Measurements from ENCODE around the gene LRRC37A3. TPM values are rescaled to one million over a fixed set of nuclear protein-coding genes. Genes with fewer than 3 reads are reported as not detected.
"Not testable (repeated sequence)": the region's sequence is repeated elsewhere in the genome, so short reads cannot be mapped to it uniquely, and the experiment has no call there.

Gene LRRC37A3
- total and polyA plus RNA-seq, 7 donors: 2.2 to 17.7 (median 4.4) TPM; not detected in 2

GRCh38 chr17:64941045-64941444 is 21.8 kb upstream of the LRRC37A3 start:
- Histone ChIP-seq H3K27me3 (no peaks in the 10 kb centered on the region), H3K4me1 (no peaks in the 10 kb centered on the region), H3K9me3 (no peaks in the 10 kb centered on the region), H3K4me3 (no peak overlapping the region), H3K27ac (no peak overlapping the region), H3K36me3 (no peaks in the 10 kb centered on the region)
- no peak for DNase-seq
- 94% methylated on average over 3 of the region's 3 CpGs for WGBS, 2 donors
- TF ChIP-seq POLR2AphosphoS5 (IDR thresholded peaks at IDR 0.05): no peak
- no peak for TF ChIP-seq CTCF (IDR thresholded peaks at IDR 0.05)
- no peak for TF ChIP-seq POLR2A (IDR thresholded peaks at IDR 0.05)
- no peak for TF ChIP-seq EP300 (IDR thresholded peaks at IDR 0.05)
- intact Hi-C loops (cut with DNase I): no loop called here

- no peaks in the 10 kb centered on the region for H3K9me3 ChIP-seq
- no peaks in the 10 kb centered on the region for H3K4me1 ChIP-seq
- no peak for DNase-seq
- no peaks in the 10 kb centered on the region for H3K27me3 ChIP-seq
- intact Hi-C loops (cut with DNase I): no loop called here
- TF ChIP-seq POLR2A (IDR thresholded peaks at IDR 0.05) (no peak), CTCF (IDR thresholded peaks at IDR 0.05) (no peak), EP300 (IDR thresholded peaks at IDR 0.05) (no peak), POLR2AphosphoS5 (IDR thresholded peaks at IDR 0.05) (no peak)
- H3K27ac ChIP-seq: no peak overlapping the region
- H3K36me3 ChIP-seq: no peaks in the 10 kb centered on the region
- no peak overlapping the region for H3K4me3 ChIP-seq
- 92 to 93% methylated on average over 4 of the region's 4 CpGs for WGBS, 2 donors
Measured at GRCh38 chr17:64940055-64940454, 20.8 kb upstream of the LRRC37A3 start.

DNA sequence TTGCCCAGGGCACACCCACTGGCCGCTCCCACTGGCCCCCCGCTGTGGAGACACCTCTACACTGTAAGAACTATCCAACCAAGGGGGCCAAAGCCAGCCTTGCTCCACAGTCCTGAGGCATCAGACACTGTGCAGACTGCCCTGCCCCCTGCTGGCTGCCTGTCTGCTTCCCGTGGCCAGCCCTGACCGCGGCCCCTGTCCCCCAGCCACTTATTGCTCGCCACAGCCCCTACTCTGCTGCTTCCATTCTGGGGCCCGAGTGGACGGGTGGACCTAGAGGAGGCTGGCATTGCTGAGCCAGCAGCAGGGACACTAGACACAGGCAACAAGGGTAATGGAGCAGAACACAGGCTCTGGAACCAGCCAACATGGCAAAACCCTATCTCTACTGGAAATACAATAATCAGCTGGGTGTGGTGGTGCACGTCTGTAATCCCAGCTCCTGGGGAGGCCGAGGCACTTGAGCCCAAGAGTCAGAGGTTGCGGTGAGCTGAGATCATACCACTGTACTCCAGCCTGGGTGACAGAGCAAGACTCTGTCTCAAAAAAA is 19.7 kb upstream of the LRRC37A3 start:
- H3K27ac ChIP-seq: no peak overlapping the region
- no peaks in the 10 kb centered on the region for H3K9me3 ChIP-seq
- H3K36me3 ChIP-seq: no peaks in the 10 kb centered on the region
- H3K27me3 ChIP-seq: no peaks in the 10 kb centered on the region
- no peak overlapping the region for H3K4me3 ChIP-seq
- no peak for DNase-seq
- WGBS, 2 donors: 47 to 60% methylated on average over 11 of the region's 11 CpGs
- peak in 3 of 4 experiments; percentile 14 to 41 (median 22) for TF ChIP-seq CTCF (IDR thresholded peaks at IDR 0.05)
- TF ChIP-seq POLR2A (IDR thresholded peaks at IDR 0.05): no peak
- no peaks in the 10 kb centered on the region for H3K4me1 ChIP-seq
- intact Hi-C loops (cut with DNase I): no loop called here

GRCh38 chr17:64938290-64938689 is 19.0 kb upstream of the LRRC37A3 start:
- Histone ChIP-seq H3K27ac (no peak overlapping the region), H3K9me3 (no peaks in the 10 kb centered on the region), H3K36me3 (no peaks in the 10 kb centered on the region), H3K27me3 (no peaks in the 10 kb centered on the region), H3K4me3 (no peak overlapping the region), H3K4me1 (no peaks in the 10 kb centered on the region)
- no peak for DNase-seq
- intact Hi-C loops (cut with DNase I): no loop called here
- TF ChIP-seq POLR2AphosphoS5 (IDR thresholded peaks at IDR 0.05): no peak
- no peak for TF ChIP-seq EP300 (IDR thresholded peaks at IDR 0.05)
- TF ChIP-seq POLR2A (IDR thresholded peaks at IDR 0.05): no peak
- TF ChIP-seq CTCF (IDR thresholded peaks at IDR 0.05): no peak

- TF ChIP-seq POLR2AphosphoS5 (IDR thresholded peaks at IDR 0.05) (no peak), EP300 (IDR thresholded peaks at IDR 0.05) (no peak), POLR2A (IDR thresholded peaks at IDR 0.05) (no peak), CTCF (IDR thresholded peaks at IDR 0.05) (no peak)
- DNase-seq: no peak
- H3K27me3 ChIP-seq: no peaks in the 10 kb centered on the region
- intact Hi-C loops (cut with DNase I): no loop called here
- 91 to 94% methylated on average over 10 of the region's 10 CpGs for WGBS, 2 donors
- H3K9me3 ChIP-seq: no peaks in the 10 kb centered on the region
- no peak overlapping the region for H3K27ac ChIP-seq
- no peaks in the 10 kb centered on the region for H3K4me1 ChIP-seq
- H3K4me3 ChIP-seq: no peak overlapping the region
- H3K36me3 ChIP-seq: no peaks in the 10 kb centered on the region
Measured at GRCh38 chr17:64936117-64936516, 16.8 kb upstream of the LRRC37A3 start.

- H3K4me3 ChIP-seq; H3K9me3 ChIP-seq; intact Hi-C loops (cut with DNase I); H3K4me1 ChIP-seq; H3K27ac ChIP-seq; DNase-seq; H3K36me3 ChIP-seq; H3K27me3 ChIP-seq: not testable (repeated sequence)
- WGBS, 2 donors: 94 to 96% methylated on average over 6 of the region's 6 CpGs
Measured at GRCh38 chr17:64934284-64934778, 15.1 kb upstream of the LRRC37A3 start.

- intact Hi-C loops (cut with DNase I); H3K27me3 ChIP-seq; H3K9me3 ChIP-seq; H3K4me3 ChIP-seq; H3K27ac ChIP-seq; H3K36me3 ChIP-seq; DNase-seq; H3K4me1 ChIP-seq: not testable (repeated sequence)
- 83 to 94% methylated on average over 3 of the region's 3 CpGs for WGBS, 2 donors
Measured at GRCh38 chr17:64932850-64933249, 13.6 kb upstream of the LRRC37A3 start.
